Measurements from ENCODE around the gene VPS50.

DNA sequence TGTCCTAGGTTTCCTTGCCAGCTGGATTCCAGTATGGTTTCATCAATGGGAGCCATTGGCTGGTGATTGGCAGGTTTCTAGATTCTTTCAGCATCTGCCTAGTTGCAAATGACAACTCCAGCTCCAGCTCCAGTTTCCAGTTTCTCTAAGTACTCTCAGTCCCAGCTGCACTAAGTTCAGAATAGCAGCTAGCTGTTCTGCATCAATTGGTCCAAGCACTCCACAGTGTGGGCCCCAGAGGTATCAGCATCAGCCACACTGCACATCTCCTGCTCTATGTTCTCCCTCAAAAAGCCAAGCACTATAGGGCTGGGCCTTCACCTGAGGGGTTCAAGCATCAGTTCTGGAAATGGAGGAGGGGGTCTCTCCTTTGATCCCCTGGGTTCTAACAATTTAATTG lies 143.4 kb downstream of the VPS50 start:
- TF ChIP-seq, protein P1, sequence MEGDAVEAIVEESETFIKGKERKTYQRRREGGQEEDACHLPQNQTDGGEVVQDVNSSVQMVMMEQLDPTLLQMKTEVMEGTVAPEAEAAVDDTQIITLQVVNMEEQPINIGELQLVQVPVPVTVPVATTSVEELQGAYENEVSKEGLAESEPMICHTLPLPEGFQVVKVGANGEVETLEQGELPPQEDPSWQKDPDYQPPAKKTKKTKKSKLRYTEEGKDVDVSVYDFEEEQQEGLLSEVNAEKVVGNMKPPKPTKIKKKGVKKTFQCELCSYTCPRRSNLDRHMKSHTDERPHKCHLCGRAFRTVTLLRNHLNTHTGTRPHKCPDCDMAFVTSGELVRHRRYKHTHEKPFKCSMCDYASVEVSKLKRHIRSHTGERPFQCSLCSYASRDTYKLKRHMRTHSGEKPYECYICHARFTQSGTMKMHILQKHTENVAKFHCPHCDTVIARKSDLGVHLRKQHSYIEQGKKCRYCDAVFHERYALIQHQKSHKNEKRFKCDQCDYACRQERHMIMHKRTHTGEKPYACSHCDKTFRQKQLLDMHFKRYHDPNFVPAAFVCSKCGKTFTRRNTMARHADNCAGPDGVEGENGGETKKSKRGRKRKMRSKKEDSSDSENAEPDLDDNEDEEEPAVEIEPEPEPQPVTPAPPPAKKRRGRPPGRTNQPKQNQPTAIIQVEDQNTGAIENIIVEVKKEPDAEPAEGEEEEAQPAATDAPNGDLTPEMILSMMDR (conservative IDR thresholded peaks at IDR 0.05 in 1 of 2, IDR thresholded peaks at IDR 0.05 in 1 of 2; ENCODE audit: extremely low read depth in 1 of 2, insufficient read depth in 1 of 2, low read depth in 1 of 2, low read length in 2 of 2): no peak
- TF ChIP-seq EZH2 (IDR thresholded peaks at IDR 0.05; ENCODE audit: borderline replicate concordance, low read length): no peak
